NB4 (cell line): ENCODE data around the gene FTCD.

Experiments used
- MYC ChIP-seq: IDR thresholded peaks from 2 replicates; pipeline ENCODE4 v1.6.1; 2011; ENCODE audit warnings: low read depth, low read length
- POLR2A ChIP-seq: IDR thresholded peaks from 2 replicates; pipeline ENCODE4 v1.6.1; 2011; ENCODE audit warnings: mild to moderate bottlenecking; ENCODE audit not compliant: insufficient read length; ENCODE audit errors: extremely low read depth
- TF ChIP-seq, protein P1 (sequence below): IDR thresholded peaks from one replicate; pipeline ENCODE4 v1.5.1; 2012; ENCODE audit warnings: low read depth, low read length

- TF ChIP-seq, protein P1, sequence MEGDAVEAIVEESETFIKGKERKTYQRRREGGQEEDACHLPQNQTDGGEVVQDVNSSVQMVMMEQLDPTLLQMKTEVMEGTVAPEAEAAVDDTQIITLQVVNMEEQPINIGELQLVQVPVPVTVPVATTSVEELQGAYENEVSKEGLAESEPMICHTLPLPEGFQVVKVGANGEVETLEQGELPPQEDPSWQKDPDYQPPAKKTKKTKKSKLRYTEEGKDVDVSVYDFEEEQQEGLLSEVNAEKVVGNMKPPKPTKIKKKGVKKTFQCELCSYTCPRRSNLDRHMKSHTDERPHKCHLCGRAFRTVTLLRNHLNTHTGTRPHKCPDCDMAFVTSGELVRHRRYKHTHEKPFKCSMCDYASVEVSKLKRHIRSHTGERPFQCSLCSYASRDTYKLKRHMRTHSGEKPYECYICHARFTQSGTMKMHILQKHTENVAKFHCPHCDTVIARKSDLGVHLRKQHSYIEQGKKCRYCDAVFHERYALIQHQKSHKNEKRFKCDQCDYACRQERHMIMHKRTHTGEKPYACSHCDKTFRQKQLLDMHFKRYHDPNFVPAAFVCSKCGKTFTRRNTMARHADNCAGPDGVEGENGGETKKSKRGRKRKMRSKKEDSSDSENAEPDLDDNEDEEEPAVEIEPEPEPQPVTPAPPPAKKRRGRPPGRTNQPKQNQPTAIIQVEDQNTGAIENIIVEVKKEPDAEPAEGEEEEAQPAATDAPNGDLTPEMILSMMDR = no peak
- TF ChIP-seq POLR2A (no peak), MYC (no peak)
Observed at GRCh38 chr21:46119144-46119636, 36.2 kb downstream of the FTCD start.
